ENCODE measurements around the gene TFDP1. TPM values are rescaled to one million over a fixed set of nuclear protein-coding genes. Genes with fewer than 3 reads are reported as not detected.

The TFDP1 gene
- total RNA-seq, 3 donors from 2014 or later (not counting 1 experiment from before 2014, with no cell fraction given): 26.3 to 44.3 (median 29.2) TPM

- H3K9me3 ChIP-seq (ENCODE audit: control insufficient read depth, insufficient read depth, low read length): no peaks in the 10 kb centered on the region
- peaks cover 12% of the 10 kb centered on the region for H3K4me1 ChIP-seq (ENCODE audit: control insufficient read depth, insufficient read depth, low read length)
- no peaks in the 10 kb centered on the region for H3K36me3 Mint-ChIP-seq
- H3K4me3 Mint-ChIP-seq: no peak overlapping the region
- H3K27me3 Mint-ChIP-seq (ENCODE audit: low read depth in 2 of 2): no peaks in the 10 kb centered on the region
- 96% methylated on average over 5 of the region's 5 CpGs for WGBS (ENCODE audit: insufficient coverage)
- H3K4me3 ChIP-seq (ENCODE audit: low read length): no peak overlapping the region
- peaks cover 2% of the 10 kb centered on the region for H3K36me3 ChIP-seq (ENCODE audit: control insufficient read depth, insufficient read depth, low read length)
- H3K27ac Mint-ChIP-seq: no peak overlapping the region
- H3K9me3 Mint-ChIP-seq: no peaks in the 10 kb centered on the region
- H3K27ac ChIP-seq (ENCODE audit: low read length): no peak overlapping the region
- ATAC-seq: peak in 1 of 3 donors; percentile 52
- intact Hi-C loops (cut with micrococcal nuclease): no loop called here
- peaks cover 0 to 12% of the 10 kb centered on the region in 2 donors for H3K4me1 Mint-ChIP-seq
- TF ChIP-seq CTCF (IDR thresholded peaks at IDR 0.05): no peak
- no peak for DNase-seq
- no peaks in the 10 kb centered on the region for H3K27me3 ChIP-seq (ENCODE audit: control insufficient read depth, insufficient read depth, low read length)
Observed at GRCh38 chr13:113557013-113557412, 27.5 kb upstream of the TFDP1 start.

- Histone ChIP-seq H3K27ac (ENCODE audit: low read length) (no peak overlapping the region), H3K36me3 (ENCODE audit: control insufficient read depth, insufficient read depth, low read length) (no peaks in the 10 kb centered on the region), H3K4me1 (ENCODE audit: control insufficient read depth, insufficient read depth, low read length) (peaks cover 12% of the 10 kb centered on the region), H3K27me3 (ENCODE audit: control insufficient read depth, insufficient read depth, low read length) (no peaks in the 10 kb centered on the region), H3K4me3 (ENCODE audit: low read length) (no peak overlapping the region), H3K9me3 (ENCODE audit: control insufficient read depth, insufficient read depth, low read length) (no peaks in the 10 kb centered on the region)
- H3K36me3 Mint-ChIP-seq: no peaks in the 10 kb centered on the region
- H3K4me1 Mint-ChIP-seq: peaks cover 0 to 12% of the 10 kb centered on the region in 2 donors
- WGBS (ENCODE audit: insufficient coverage): 88% methylated on average over 6 of the region's 6 CpGs
- TF ChIP-seq CTCF (IDR thresholded peaks at IDR 0.05): no peak
- no peak overlapping the region for H3K4me3 Mint-ChIP-seq
- no peak for ATAC-seq
- no peak for DNase-seq
- intact Hi-C loops (cut with micrococcal nuclease): no loop called here
- no peaks in the 10 kb centered on the region for H3K27me3 Mint-ChIP-seq (ENCODE audit: low read depth in 2 of 2)
- H3K9me3 Mint-ChIP-seq: no peaks in the 10 kb centered on the region
- H3K27ac Mint-ChIP-seq: no peak overlapping the region
Observed at GRCh38 chr13:113558461-113558860, 26.1 kb upstream of the TFDP1 start.

- ATAC-seq (no peak), DNase-seq (no peak)
- H3K27ac ChIP-seq (ENCODE audit: low read length): no peak overlapping the region
- WGBS (ENCODE audit: insufficient coverage): 97% methylated on average over 4 of the region's 7 CpGs
- no peak overlapping the region for H3K4me3 ChIP-seq (ENCODE audit: low read length)
- intact Hi-C loops (cut with micrococcal nuclease): no loop called here
- H3K27ac Mint-ChIP-seq: no peak overlapping the region
- H3K36me3 Mint-ChIP-seq: no peaks in the 10 kb centered on the region
- TF ChIP-seq CTCF (IDR thresholded peaks at IDR 0.05): no peak
- H3K27me3 ChIP-seq (ENCODE audit: control insufficient read depth, insufficient read depth, low read length): no peaks in the 10 kb centered on the region
- H3K27me3 Mint-ChIP-seq (ENCODE audit: low read depth in 2 of 2): no peaks in the 10 kb centered on the region
- H3K4me1 ChIP-seq (ENCODE audit: control insufficient read depth, insufficient read depth, low read length): peaks cover 12% of the 10 kb centered on the region
- H3K4me1 Mint-ChIP-seq: peaks cover 0 to 12% of the 10 kb centered on the region in 2 donors
- H3K4me3 Mint-ChIP-seq: no peak overlapping the region
- H3K9me3 Mint-ChIP-seq: no peaks in the 10 kb centered on the region
- no peaks in the 10 kb centered on the region for H3K36me3 ChIP-seq (ENCODE audit: control insufficient read depth, insufficient read depth, low read length)
- no peaks in the 10 kb centered on the region for H3K9me3 ChIP-seq (ENCODE audit: control insufficient read depth, insufficient read depth, low read length)
Observed at GRCh38 chr13:113559061-113559460, 25.5 kb upstream of the TFDP1 start.
